DMS53 treated with DMSO at 0.1 percent for 48 hours (cell line): ENCODE data around the gene PNPLA2.
A peak's percentile ranks its signal among the peaks of the same experiment; 100 is the strongest.

Source experiments
- DNase-seq: peaks from one replicate; lab custom pipeline; 2025; ENCODE audit not compliant: unreplicated experiment; lab: John Stamatoyannopoulos, UW

Gene PNPLA2, protein sequence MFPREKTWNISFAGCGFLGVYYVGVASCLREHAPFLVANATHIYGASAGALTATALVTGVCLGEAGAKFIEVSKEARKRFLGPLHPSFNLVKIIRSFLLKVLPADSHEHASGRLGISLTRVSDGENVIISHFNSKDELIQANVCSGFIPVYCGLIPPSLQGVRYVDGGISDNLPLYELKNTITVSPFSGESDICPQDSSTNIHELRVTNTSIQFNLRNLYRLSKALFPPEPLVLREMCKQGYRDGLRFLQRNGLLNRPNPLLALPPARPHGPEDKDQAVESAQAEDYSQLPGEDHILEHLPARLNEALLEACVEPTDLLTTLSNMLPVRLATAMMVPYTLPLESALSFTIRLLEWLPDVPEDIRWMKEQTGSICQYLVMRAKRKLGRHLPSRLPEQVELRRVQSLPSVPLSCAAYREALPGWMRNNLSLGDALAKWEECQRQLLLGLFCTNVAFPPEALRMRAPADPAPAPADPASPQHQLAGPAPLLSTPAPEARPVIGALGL

DNA sequence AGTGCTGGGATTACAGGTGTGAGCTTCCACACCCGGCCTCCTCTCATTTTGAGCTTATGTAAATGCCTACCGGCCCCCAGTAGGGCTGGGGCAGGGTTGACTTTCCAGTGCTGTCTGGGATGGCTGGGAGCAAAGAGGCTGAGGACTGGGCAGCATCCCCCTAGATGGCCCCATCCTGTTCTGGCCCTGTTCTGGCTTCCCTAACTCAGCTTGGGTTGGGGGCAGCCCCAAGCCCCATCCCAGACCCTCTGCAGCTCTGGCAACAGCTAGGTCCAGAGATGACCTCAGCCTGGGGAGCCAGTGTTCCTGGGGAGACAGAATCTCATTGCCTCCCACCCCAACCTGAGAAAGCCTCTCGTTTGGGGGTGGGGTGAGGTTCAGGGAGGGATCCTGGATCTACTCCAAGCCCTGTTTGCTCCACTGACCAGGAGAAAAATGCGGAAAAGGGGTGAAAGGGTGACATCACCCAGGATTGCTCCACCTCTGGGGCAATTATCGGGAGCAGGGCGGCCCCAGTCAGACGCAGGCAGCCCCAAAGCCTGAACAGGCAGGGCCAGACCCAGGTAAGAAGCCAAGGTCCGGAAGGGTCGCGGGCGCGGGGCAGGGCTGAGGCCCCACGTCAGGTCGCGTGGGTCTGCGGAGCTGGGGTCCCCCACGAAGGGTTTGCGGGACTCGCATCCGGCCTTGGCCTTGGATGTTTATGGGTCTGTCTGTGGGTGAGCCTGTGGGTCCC, at the start of gene PNPLA2:
PNPLA2 (plus strand) TSS at position 519 of the 733 bp plus-strand sequence. CDS start 805 bp downstream, outside the sequence.
- DNase-seq, result no peak

DNA sequence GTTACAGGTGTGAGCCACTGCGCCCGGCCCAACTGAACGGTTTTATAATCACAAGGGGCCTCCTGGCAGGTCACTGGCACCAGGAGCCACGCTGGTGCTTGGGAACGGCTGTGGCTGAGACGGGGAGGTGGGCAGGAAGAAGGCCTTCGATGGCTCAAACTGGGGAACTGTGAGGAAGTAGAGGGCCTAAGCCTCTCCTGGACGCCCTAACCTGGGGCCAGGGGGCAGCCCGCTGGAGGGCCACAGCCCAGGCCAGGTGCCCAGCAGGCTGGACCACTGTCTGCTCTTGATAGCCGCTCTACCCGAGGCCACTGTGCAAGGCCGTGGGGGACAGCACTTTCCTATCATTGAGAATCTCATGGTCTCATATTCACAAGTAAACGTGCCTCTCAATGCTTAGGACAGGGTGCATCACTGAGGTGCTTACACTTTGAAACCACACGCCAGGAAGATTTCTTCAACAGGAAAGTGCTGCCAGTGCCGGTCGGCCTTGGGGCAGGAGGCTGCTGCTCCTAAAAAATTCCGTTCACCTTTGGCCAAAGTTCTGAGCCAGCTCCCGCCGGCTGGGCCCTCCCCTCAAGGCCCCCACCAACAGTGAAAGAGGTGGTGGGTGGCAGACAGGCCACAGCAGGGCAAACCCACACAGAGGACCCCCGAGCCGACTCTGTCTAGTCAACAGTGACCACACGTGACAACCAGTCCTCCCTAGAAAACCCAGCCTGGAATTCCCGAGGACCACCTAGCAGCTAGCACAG, 48.6 kb upstream of the PNPLA2 start:
- DNase-seq, result no peak

DNA sequence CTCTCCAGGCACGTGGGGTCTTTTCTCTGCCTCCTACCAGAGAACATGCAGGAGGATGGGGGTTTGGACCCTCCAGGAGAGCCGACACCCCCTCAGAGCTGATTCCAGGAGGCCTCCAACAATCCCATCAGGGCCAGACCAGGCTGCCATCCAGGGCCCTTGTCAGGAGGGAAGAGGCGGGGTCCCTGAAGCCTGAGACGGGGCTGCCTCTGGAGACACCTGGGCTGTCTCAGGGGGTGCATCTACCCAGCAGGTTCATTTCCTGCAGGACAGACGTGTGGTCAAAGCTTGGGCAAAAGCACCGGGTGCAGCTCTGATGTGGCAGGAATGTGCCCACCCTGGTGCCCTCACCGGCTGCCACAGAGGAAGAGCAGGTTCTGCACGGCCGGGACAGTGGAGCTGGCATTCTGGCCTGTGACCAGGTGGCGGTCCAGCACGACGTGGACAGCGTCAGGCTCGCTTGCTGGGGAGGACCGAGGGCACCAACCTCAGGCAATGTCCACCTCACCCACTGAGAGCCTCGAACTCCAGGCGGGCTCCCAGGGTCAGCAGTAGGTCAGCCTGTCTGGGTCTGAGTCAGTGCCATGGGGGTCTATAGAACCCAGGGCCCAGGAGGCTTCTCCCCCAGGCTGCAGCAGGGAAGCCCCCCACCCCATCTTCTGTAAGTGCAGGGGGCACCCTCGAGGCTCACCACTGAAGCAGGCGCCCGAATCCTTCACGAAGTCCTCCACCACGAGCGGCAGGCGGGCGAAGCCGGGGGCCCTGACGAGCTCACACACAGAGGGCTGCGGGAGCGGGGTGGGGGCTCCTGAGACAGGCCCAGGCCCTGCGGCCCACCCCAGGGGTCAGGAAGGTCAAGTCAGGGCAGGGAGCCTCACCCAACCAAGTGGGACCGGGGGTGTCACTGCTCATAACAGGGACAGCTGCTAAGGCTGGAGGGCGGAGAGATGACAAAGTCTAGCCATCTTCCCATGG, 47.8 kb upstream of the PNPLA2 start:
- DNase-seq, result no peak

DNA sequence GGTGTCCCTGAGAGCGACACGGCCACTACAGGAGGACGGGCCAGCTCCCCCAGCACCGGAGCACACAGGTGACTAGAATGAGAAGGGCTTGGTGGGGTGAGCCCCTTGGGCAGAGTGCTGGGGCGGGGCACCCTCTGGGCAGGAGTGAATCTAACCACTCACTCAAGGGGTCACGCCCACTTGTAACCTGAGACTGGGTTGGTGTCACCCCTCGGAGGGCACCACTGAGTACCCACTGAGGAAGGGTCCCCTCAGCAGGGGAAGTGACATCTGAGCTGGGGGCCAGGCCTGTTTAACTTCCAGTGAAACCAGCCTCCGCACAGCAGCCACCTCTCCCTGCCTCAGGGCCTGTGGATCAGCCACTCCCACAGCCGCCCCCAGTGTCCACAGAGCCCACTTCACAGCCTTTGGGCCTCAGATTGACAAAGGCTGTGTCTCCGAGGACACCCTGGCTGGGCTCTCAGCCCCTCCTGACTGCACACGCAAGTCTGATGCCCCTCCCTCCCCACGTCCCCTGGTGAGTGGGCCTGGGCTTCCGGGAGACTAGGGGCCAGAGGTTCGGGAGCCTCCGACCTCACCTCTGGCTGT, 47.0 kb upstream of the PNPLA2 start:
- no peak for DNase-seq

DNA sequence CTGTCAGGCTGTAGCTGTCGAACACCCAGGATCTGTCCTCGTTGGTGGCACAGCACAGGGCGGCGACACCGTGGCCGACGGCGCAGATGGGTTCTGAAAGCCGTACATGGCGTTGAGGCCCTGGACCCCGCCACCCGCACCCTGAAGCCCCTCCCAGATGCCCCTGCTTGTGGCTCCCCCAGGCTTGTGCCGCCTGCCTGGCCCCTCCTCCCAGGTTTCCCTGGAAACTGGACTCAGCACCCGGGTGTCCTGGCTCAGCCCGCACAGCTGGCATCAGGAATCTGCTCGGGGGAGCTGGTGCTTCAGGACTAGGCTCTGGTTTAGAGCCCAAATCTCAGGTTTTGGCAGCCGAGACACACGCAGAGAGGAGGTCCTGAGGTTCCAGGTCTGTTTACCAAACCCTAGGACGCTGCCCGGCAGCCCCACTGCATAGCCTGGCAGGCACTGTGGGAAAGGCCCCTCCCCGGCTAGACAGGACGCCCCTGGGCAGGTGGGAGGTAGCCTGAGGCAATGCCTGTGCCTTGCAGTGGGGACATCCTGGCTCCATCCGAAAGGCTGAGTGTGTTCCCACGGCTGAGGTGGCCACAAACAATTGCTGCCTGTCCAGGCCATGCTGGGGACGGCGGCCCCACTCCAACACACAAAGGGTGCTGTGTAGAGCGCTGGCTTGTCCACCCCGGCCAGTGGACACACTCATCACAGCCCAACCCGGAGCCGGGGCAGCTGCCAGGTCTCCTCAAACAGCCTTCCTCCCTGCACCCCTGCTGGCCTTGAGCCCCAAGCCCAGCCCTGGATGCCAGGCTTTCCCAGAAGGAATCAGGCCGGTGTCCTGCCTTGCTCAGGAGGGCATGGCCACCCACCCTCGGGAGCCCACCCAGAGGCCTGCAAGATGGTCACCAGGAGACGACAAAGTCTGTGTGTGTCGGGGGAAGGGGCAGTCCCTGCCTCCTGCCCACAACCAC, 46.0 kb upstream of the PNPLA2 start:
- DNase-seq, result no peak

DNA sequence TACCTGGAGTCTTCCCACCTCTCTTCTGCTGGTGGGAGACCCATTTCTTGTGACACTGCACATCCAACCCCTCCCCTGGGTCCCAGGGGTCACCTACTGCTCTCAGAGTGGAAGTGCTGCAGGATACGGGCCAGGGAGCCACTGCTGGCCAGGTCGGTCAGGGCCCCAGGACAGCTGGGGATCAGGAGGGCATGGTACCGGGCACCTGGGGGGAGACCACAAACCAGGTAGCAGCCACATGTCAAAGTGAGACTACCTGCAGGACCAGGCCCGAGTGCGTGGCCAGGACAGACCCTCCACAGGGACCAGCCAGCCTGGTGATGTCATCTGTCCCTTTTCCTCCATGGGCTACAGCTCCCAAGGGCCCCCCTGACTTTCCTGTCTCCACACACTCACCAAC, 45.3 kb upstream of the PNPLA2 start:
- DNase-seq, result no peak

DNA sequence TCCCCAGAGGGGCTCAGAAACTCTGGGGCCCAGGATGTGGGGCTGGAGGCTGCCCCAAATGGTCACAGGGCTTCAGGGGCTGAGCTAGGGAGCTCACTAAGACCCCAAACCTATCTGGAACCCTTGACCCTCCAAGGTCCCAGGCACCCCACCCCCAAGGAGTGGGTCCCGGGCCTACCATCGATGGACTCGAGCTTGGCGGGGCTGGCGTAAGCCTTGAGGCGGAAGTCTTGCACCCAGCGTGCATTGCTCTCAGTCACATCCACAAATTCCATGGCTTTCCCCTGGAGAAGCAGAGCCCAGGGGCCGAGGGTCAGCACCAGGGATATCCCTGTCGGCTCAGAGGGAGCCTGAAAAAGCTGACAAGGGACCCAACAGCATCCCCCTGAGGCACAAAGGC, 44.9 kb upstream of the PNPLA2 start:
- no peak for DNase-seq

DNA sequence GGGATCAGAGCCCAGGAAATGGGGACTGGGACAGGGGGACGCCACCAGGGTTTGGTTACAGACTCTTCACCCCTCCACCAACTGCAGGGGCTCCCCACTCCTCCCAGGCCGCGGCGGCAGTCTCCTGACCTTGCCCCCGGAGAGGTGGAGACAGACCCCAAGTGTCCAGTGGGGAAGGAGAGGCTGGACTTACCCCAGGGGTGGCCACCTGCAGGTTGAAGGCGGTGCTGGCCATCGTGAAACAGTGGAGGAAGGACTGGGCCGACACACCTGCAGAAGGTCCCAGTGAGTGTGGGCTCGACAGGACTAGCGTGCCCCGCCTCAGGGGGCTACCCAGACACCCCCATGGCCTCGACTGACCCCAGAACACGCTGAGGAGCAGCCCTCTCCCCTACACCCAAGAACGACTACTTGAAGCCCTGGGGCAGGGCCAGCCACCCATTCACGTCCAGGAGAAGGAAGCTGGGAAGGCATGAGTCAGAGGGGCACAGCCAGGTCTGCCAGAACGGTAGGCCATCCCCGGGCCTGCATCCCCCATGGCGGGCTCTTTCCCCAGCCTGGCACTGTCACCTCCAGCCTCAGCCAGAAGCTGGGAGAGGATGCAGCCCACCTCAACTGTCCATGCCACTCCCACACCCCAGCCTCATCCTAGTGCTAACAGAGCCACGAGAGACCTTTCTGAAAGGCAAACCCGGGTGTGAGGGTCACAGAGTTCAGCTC, 43.7 kb upstream of the PNPLA2 start:
- no peak for DNase-seq

DNA sequence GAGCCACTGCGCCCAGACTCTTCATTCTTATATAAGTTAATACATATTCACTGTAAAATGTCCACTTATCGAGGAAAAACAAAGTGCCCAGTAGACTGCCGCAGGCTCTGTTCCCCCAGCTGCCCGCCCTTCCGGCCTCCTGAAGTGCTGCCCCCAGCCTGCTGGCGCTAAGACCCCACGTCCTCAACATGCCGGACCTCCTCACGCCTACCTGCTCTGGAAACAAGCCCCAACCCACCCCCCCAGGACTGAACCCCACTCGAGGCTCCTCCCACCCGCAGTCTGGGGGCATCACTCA, 42.5 kb upstream of the PNPLA2 start:
- DNase-seq, result no peak

DNA sequence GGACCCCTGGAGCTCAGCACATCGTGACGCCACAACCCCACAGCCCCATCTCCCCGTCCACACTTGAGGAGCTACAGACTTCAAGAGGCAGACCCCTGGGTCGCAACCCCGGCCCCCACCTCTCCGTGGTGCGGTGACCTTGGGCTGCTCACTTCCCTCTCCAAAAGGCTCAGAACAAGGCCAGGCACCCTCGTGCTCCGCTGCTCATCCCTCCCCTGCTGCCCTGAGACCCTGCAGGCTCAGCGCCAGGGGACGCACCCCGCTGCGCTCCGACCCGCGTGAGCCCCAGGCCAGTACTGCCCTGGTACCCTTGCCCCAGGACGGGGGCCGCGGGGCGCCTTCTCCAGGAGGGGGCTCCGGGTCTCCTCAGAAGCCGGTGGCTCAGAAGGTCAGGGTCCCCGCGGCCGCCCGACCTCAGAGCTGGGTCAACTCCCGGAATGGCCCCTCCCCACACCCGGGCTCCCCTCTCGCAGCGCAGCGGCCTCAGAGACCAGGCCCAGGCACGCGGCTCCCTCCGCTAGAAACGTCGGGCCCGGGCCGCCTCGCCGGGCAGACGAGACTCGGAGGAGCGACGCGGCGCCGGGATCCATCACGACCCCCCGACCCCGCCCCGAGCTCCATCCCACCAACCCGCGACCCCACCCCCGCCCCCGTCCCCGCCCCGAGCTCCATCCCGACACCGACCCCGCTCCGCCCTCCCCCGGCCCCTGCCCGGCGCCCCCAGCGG, 42.0 kb upstream of the PNPLA2 start:
- no peak for DNase-seq

DNA sequence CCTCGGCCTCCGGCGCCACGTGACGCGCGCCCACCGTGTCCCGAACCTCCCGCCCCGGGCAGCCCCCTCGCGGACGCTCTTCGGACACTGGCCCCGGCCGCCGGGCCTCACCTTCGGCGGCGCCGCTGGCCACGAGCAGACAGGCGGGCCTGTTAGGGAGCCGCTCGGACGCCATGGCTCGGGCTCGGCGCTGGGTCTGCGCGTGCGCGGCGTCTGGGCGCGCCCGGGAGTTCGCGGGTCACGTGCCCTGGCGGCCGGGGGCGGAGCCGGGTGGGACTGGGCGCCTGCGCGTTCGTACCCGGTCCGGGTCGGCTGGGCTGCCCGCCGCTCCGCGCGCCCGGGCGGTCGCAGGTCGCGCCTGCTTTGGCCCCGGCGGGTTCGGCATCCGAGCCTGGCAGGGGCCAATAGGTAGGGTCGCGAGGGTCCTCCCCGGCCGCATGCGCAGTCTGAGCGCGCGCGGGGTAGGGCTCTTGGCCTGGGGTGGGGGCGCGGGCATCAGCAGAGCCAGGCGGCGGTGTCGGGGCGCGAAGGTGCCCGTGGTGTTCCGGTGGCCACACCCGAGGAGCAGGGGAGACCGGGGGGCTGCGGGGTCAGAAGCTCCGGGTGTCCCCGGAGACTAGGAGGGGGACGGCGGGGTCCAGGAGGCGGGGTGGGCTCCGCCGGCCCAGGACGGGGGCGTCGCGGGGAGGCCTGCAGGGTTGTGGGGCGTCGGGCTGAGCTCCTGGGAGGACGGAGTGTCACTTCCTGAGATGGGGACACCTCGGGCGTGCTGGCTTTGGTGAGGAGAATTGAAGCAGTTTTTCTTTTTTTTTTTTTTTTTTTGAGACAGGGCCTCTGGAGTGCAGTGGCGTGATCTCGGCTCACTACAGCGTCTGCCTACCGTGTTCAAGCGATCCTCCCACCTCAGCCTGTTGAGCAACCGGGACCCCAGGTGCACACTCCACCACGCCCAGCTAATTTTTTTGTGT, 41.1 kb upstream of the PNPLA2 start, which contains the start of gene GATD1:
GATD1 (minus strand) TSS at position 200 of the 968 bp plus-strand sequence; CDS start at position 175, 25 bp downstream.
- peak; percentile 87 for DNase-seq

DNA sequence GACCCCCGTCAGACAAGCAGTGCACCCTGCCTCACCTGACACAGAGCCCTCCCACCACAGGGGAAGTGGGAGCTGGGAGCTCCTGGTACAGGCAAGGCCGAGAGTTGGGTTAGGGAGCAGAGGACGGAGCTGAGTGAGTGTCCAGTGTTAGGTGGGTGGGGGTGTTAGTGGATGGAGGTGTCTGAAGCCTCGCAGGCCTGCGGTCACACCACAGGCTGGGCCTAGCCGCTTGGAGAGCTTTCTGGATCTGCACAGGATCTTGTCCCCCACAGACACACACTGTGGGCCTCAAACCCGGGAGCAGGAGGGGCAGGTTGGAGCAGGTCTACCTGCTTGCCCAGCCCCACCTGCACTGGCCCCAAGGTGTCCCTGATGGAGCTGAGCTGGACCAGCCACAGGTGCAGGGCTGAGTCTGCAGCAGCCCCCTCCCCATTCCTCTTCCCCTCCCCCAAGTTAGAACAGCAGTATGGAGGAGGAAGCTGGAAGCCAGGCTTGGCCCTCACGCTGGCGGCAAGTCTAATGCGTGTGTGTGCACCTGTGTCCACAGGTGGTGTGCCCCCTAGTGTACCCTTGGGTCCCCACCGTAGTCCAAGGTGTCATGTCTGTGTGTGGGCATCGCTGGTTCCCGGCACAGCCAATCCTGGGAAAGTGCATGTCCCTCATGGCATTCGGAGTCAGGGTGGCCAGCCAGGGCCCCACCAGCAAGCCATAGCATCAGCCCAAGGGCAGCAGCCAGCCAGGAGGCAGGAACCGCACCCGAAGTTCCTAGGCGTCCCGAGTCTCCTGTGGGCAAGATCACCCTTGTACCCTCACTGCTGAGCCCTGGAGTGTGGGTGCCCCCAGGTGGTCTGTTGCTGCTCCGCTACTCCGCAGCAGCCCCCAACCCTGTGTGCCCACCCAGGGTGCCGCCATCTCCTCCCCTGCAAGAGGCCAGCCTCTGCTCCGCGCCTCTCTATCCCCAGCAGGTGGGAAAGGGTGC, 39.4 kb upstream of the PNPLA2 start:
- DNase-seq, result no peak

DNA sequence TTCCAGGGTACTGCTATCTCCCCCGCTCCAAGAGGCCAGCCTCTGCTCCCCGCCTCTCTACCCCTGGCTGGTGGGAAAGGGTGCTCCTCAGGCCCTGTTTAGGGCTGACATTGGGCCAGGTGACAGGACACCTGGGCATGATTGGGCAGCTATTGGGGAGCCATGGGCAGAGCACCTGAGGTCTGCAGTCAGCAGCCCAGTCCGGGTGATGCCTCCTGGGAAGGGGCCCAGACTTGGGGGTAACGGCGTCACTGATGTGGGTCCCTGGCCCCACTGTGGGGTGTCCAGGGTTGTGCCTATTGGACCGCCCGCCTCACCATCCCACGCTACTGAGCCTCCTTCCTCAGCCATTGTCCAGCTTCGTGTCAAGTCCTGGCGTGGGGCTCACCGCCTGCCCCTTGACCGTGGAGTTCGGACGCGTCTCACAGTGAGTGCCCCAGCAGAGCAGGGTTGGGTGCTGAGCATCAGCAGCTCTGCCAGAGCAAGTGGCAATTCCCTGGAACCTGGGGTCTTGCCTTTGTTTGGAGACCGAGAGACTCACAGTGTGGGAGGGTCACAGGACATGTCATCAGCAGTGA, 38.7 kb upstream of the PNPLA2 start:
- no peak for DNase-seq

DNA sequence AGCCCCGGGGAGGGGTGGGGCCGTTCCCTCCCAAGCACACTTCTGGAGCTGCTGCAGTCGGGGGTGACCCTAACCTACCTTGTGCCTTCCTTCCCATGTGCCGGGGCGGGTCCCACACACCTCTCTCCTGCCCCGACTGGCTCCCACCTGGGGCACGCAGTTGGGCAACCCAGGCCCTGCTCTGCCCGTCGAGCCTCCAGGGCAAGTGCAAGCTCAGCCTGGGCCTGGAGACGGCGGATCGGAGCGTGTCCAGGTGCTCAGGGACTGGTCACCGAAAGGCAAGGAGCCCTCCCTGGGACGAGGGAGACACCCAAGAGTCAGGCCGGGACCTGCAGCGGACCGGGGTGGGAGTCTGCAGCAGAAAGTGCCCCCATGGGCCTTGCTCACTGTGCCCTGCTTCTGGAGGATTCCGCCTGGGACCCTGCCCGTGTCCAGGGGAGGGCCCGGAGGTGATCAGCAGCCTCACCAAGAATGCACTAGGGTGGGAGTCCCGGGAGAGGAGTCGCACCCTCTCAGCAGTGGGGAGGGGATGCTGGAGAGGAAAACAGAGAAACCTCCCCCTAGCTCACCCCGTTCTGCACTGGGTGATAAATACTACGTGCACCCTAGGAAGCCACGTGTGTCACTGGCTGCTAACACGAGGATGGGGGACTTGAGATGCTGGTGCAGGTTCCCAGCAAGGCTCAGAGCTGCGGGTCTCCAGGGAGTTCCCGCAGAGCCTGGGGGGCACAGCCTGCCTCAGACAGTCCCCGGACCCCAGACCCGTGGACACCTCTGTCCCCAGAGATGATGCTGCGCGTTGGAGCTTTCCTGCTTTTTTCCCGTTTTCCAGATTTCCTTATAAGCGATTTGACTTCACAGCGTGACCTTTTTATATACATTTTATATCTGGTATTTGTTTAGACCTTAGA, 36.2 kb upstream of the PNPLA2 start:
- no peak for DNase-seq
